Sigmoid colon (tissue), 3 donors: Measurements from ENCODE around the gene GFRAL.

Source experiments
- CTCF ChIP-seq, 4 experiments: fragments of 450-650 bp in 3 of 4; fragments of 200-600 bp in 1 of 4; IDR thresholded peaks; one replicate each; pipeline ENCODE4 v1.5.1; 2016 to 2019; ENCODE audit warnings: antibody characterized with exemption in 4 of 4, mild to moderate bottlenecking in 3 of 4, moderate library complexity in 2 of 4
- POLR2A ChIP-seq, 2 donors: fragments of 450-650 bp; IDR thresholded peaks; one replicate each; pipeline ENCODE4 v1.6.1; 2016; ENCODE audit warnings: antibody characterized with exemption in 2 of 2, mild to moderate bottlenecking in 2 of 2, moderate library complexity in 2 of 2

- TF ChIP-seq POLR2A (IDR thresholded peaks at IDR 0.05) (no peak), CTCF (IDR thresholded peaks at IDR 0.05) (no peak)
Observed at GRCh38 chr6:55290736-55291135, 36.5 kb upstream of the GFRAL start.
